GM20431 (cell line): ENCODE data around the gene B4GALT6.

ENCODE experiments used
- in situ Hi-C: fragments of 300-500 bp; cut with MseI, MboI; formaldehyde crosslinking; loops from one replicate; pipeline ENCODE4 v1.15.0; 2020; ENCODE audit warnings: low sequenced_read_pairs; ENCODE audit not compliant: unreplicated experiment

Gene B4GALT6

GRCh38 chr18:31606265-31606664 is 78.1 kb downstream of the B4GALT6 start:
- in situ Hi-C loops, result no loop called here

- in situ Hi-C loops, result no loop called here
Observed at GRCh38 chr18:31603315-31603714, 81.1 kb downstream of the B4GALT6 start.

- in situ Hi-C loops, result no loop called here
Observed at GRCh38 chr18:31598021-31598805, 86.2 kb downstream of the B4GALT6 start.

- in situ Hi-C loops, result no loop called here
Observed at GRCh38 chr18:31596081-31596872, 88.1 kb downstream of the B4GALT6 start.

- in situ Hi-C loops, result no loop called here
Observed at GRCh38 chr18:31595121-31595771, 89.1 kb downstream of the B4GALT6 start.

GRCh38 chr18:31592506-31593157 is 91.7 kb downstream of the B4GALT6 start:
- in situ Hi-C loops, result no loop called here

- in situ Hi-C loops, result no loop called here
Observed at GRCh38 chr18:31591628-31592027, 92.8 kb downstream of the B4GALT6 start, which contains the start of gene TTR. TTR (plus strand) TSS chr18:31591877; CDS start chr18:31591903, 26 bp downstream.

GRCh38 chr18:31591113-31591512 is 93.3 kb downstream of the B4GALT6 start:
- in situ Hi-C loops, result no loop called here

GRCh38 chr18:31590570-31590969 is 93.8 kb downstream of the B4GALT6 start:
- in situ Hi-C loops, result no loop called here

- in situ Hi-C loops, result no loop called here
Observed at GRCh38 chr18:31587529-31587928, 96.9 kb downstream of the B4GALT6 start.

- in situ Hi-C loops, result no loop called here
Observed at GRCh38 chr18:31586616-31587015, 97.8 kb downstream of the B4GALT6 start.

GRCh38 chr18:31585991-31586390 is 98.4 kb downstream of the B4GALT6 start:
- in situ Hi-C loops, result no loop called here

- in situ Hi-C loops, result no loop called here
Observed at GRCh38 chr18:31583185-31583854, 101.1 kb downstream of the B4GALT6 start.

GRCh38 chr18:31581498-31582197 is 102.7 kb downstream of the B4GALT6 start:
- in situ Hi-C loops, result no loop called here

GRCh38 chr18:31579375-31579774 is 105.0 kb downstream of the B4GALT6 start:
- in situ Hi-C loops, result no loop called here

- in situ Hi-C loops, result no loop called here
Observed at GRCh38 chr18:31578126-31578525, 106.3 kb downstream of the B4GALT6 start.

GRCh38 chr18:31577195-31577594 is 107.2 kb downstream of the B4GALT6 start:
- in situ Hi-C loops, result no loop called here

GRCh38 chr18:31576670-31577069 is 107.7 kb downstream of the B4GALT6 start:
- in situ Hi-C loops, result no loop called here
